ENCODE data around the gene MDC1. TPM values are rescaled to one million over a fixed set of nuclear protein-coding genes. Genes with fewer than 3 reads are reported as not detected.

The MDC1 gene
- total RNA-seq, 1 experiment from 2014 or later, result 77.6 TPM

- H4K91ac ChIP-seq (ENCODE audit: insufficient read length, low read depth, low read length), result no peak overlapping the region
- no peak overlapping the region for H4K5ac ChIP-seq (ENCODE audit: insufficient read length, low read depth, low read length)
- H3K4me2 ChIP-seq (ENCODE audit: insufficient read depth, insufficient read length, low read length), result no peak overlapping the region
- H3K27ac ChIP-seq (ENCODE audit: insufficient read length, low read depth, low read length), result no peak overlapping the region
- peaks cover 6% of the 10 kb centered on the region for H3K23me2 ChIP-seq (ENCODE audit: insufficient read length, low read depth, low read length, poor library complexity, severe bottlenecking)
- H3T11ph ChIP-seq (ENCODE audit: low read length), result no peak overlapping the region
- H2BK20ac ChIP-seq (ENCODE audit: low read depth, low read length, poor library complexity, severe bottlenecking), result no peak overlapping the region
- TF ChIP-seq CTCF (conservative IDR thresholded peaks at IDR 0.05), result no peak
- H2BK5ac ChIP-seq (ENCODE audit: insufficient read length, low read length), result no peak overlapping the region
- H3K18ac ChIP-seq (ENCODE audit: insufficient read length, low read depth, low read length), result no peak overlapping the region
- H3K9me3 Mint-ChIP-seq, result peaks cover 2 to 3% of the 10 kb centered on the region in 2 experiments; a peak in 2 of 5 replicates
- no peaks in the 10 kb centered on the region for H3K27me3 ChIP-seq (ENCODE audit: insufficient read depth, low read length)
- H3K56ac ChIP-seq (ENCODE audit: insufficient read length, low read depth, low read length), result no peak overlapping the region
- H3K36me3 Mint-ChIP-seq (ENCODE audit: insufficient read depth in 1 of 3, low read depth in 3 of 3), result peaks cover 44 to 62% (median 59%) of the 10 kb centered on the region in 3 experiments
- H3K14ac ChIP-seq (ENCODE audit: insufficient read depth, low read length), result no peak overlapping the region
- no peak overlapping the region for H2BK120ac ChIP-seq (ENCODE audit: low read depth, low read length, poor library complexity, severe bottlenecking)
- H2BK15ac ChIP-seq (ENCODE audit: low read depth, low read length), result no peak overlapping the region
- no peaks in the 10 kb centered on the region for H4K20me1 ChIP-seq (ENCODE audit: control insufficient read depth, insufficient read depth, insufficient read length)
- H3K4me3 Mint-ChIP-seq, result no peak overlapping the region
- no peaks in the 10 kb centered on the region for H3K79me2 ChIP-seq (ENCODE audit: insufficient read depth, low read length)
- no peak overlapping the region for H2AFZ ChIP-seq (ENCODE audit: low read length)
- no peaks in the 10 kb centered on the region for H3K9me3 ChIP-seq (ENCODE audit: control insufficient read depth, low read depth, low read length)
- no peak overlapping the region for H3K9ac ChIP-seq (ENCODE audit: extremely low read depth, insufficient read length, low read length)
- DNase-seq, result no peak
- WGBS (ENCODE audit: extremely low coverage, insufficient read length, low lambda C conversion rate), result no CpG with 5 or more reads among the region's 1 CpG
- no peak overlapping the region for H3K27ac Mint-ChIP-seq
- H3K79me1 ChIP-seq (ENCODE audit: insufficient read depth, low read depth, low read length, poor library complexity, severe bottlenecking), result no peaks in the 10 kb centered on the region
- H3K4ac ChIP-seq (ENCODE audit: low read depth, low read length), result no peak overlapping the region
- H2AK5ac ChIP-seq (ENCODE audit: insufficient read length, low read length), result no peak overlapping the region
- H4K8ac ChIP-seq (replicated peaks; ENCODE audit: insufficient read length, low read depth, low read length), result no peak overlapping the region
- H2BK12ac ChIP-seq (ENCODE audit: insufficient read length, low read depth, low read length), result no peak overlapping the region
- no peak overlapping the region for H3K23ac ChIP-seq (ENCODE audit: insufficient read length, low read depth, low read length)
- no peaks in the 10 kb centered on the region for H3K4me1 ChIP-seq (ENCODE audit: insufficient read depth, low read length)
- H3K4me1 Mint-ChIP-seq, result peaks cover 16 to 23% of the 10 kb centered on the region in 2 experiments
- no peaks in the 10 kb centered on the region for H3K27me3 Mint-ChIP-seq (ENCODE audit: low read depth)
Observed at GRCh38 chr6:30714263-30714662, 2.8 kb downstream of the MDC1 start.

Data from H9 (cell line).